ENCODE measurements around the gene KLK14.

DNA sequence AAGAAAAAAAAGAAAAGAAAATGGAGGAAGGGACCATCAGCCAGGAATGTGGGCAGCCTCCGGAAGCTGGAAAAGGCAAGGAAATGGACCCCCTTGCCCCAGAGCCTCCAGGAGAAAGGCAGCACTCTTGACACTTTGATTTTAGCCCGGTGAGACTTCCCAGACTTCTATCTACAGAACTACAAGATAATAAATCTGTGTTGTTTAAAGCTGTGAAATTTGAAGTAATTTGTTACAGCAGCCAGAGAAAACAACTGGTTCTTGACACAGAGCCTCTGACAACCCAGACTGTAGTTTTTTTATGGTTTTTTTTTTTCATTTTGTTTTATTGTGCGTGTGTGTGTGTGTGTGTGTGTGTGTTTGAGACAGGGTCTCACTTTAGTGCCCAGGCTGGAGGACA is 17.9 kb upstream of the KLK14 start:
- TF ChIP-seq CTCF (IDR thresholded peaks at IDR 0.05; ENCODE audit: insufficient read depth, low read length, poor library complexity, severe bottlenecking) (no peak), EZH2phosphoT487 (conservative IDR thresholded peaks at IDR 0.05; ENCODE audit: low read length) (no peak)
